ENCODE results near the gene CFC1.
"Not testable (repeated sequence)": the region's sequence is repeated elsewhere in the genome, so short reads cannot be mapped to it uniquely, and the experiment has no call there.

Gene CFC1

DNA sequence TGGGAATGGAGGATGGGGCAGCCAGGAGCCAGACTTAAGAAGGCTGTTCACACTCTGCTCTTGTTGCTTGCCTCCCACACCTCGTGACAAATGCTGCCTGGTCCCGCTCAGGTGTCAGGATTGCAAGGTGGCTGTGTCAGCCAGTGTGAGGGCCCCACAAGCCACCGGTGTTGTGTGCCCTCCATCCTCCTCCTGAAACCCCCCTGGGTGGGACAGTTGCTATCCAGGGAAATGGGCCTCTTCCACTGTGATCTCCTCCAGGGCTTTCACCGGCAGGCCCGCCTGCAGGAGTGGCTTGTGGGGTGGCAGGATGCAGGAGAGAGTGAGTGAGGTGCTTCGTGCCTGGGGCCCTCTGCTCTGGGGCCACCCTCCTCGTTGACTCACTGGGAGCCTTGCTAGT is 16.4 kb downstream of the CFC1 start:
- not testable (repeated sequence) for DNase-seq

DNA sequence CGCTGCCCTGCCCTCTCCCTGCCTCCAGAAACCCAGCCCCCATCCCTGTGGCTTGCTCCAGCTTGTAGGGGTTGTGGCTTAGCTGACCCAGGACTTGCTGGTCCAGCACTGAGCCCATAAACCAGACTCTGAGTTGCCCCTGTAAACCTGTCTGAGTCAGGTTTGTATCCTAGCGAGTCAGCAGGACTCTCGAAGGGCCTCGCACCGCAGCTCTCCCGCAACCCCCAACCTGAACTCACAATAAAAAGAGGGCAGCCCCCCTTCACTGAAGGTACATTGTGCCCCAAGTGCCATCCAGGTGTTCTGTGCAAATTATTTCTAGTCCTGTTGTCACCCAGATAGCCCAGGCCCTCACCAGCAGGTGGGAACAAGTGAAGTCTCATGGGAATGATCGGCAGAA is 17.9 kb downstream of the CFC1 start:
- not testable (repeated sequence) for DNase-seq

DNA sequence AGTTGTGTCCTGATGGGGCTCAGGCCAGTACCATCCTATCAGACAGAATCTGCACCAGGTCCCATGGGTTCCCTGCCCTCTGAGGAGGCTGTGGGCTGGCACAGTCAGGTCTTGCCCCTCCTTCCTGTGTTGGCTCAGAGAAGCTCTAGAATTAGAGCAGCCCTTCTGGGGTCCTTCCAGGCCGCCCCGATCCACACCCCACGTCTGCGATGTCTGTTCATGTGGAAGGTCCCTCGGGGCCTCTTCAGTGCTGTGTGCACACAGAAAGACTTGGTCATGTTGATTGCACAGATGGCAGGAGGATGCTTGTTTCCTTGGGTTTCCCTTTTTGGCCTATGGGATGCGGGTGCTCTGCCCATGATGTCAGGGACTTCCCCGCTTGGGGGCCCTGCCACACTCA is 20.3 kb downstream of the CFC1 start:
- DNase-seq = not testable (repeated sequence)

DNA sequence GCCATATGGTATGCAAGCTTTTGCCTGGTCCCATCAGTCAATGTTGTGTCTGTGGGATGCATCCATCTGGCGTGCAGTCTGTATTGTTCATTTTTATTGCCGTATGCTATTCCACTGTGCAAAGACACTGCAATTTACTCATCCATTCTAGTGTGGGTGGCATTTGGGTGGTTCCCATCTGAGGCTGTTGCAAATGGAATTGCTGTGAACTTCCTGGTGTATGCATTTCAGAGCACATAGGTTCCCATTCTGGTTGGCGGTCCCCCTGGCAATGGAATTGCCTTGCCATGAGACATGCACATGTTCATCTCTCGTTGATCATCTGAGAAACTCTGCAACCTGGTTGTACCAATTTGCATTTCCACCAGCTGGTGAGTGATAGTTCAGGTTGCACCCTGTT is 21.8 kb downstream of the CFC1 start:
- DNase-seq = not testable (repeated sequence)

DNA sequence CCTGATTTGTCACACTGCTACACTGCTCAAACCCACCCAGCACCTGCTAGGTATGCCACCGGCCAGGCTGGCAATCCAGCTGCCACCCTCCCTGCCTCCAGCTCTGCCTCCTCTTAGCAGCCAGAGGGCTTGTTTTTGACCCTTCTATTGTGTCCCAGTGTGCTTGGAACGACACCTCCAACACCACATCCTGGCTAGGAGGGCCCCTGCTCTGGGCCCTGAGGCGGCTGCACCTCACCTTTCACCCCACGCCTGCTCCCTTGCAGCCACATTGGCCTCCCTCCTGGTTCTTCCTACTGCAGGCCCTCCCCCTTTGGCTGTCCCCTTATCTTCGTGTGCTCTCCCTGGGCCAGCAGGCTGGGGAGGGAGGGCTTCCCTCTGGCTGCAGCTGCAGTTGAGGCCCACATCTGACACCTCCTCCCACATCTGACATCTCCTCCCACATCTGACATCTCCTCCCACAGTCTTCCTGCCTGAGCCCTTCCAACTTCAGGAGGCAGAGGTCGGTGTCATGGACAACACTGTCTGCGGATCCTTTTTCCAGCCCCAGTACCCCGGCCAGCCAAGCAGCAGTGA is 23.1 kb downstream of the CFC1 start:
- not testable (repeated sequence) for DNase-seq

DNA sequence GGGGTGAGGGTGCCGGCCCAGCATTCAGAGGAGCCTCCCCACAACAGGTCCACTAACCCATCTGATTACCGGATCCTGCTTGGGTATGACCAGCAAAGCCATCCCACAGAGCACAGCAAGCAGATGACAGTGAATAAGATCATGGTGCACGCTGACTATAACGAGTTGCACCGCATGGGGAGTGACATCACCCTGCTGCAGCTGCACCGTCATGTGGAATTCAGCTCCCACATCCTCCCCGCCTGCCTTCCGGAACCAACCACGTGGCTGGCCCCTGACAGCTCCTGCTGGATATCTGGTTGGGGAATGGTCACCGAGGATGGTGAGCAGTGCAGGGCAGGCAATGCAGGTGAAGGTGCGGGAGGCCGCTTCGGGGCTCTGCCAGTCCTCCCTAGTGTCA is 25.1 kb downstream of the CFC1 start:
- not testable (repeated sequence) for DNase-seq

DNA sequence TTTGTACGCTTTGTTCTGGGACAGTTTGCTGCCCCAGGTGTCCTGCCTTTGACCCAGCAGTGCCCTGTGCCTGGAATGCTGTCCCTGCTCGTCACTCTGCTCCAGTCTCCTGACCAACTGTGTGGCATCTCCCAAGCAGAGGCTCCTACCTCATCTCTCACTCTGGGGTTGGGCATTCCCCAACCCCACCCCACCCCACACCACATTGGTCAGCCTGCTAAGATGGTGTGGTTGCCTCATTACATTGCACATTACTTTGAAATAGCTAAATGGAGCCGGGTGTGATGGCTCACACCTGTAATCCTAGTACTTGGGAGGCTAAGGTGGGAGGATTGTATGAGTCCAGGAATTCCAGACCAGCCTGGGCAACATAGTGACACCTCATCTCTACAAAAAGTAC is 27.4 kb downstream of the CFC1 start:
- not testable (repeated sequence) for DNase-seq

DNA sequence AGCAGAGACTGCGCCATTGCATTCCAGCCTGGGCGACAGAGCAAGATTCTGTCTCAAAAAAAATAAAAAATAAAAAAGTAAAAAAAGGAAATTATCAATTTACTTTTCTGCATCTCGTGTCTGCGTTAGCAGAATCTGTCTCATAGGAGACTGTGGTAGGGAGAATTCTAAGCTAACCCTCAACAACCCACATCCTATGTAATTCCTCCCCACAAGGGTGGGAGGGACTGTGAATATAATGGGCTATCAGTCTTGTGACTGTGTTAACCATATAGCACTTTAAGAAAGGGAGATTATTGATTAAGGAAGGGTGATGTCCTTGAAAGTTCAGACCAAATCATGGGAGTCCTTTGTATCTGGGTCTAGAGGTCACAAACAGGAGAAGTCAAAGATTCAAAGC is 33.2 kb downstream of the CFC1 start:
- not testable (repeated sequence) for DNase-seq

DNA sequence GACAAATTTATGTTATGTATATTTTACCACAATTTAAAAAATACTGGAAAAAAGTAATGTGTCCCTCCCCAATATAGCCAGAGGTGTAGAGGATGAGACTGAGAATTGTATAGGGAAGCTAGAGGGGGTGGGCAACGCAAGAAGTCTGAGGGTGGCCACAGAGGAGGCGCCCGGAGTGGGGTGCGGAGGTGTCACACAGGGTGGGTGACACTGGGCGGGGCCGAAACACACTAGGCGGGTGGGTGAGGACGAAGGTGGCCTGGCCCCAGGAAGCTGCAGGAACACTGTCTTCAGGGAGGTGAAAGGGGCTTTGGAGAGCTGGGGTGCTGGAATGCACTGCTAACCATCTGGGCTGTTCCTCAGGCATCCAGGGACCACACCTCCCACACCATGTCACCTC is 42.9 kb downstream of the CFC1 start:
- not testable (repeated sequence) for DNase-seq

DNA sequence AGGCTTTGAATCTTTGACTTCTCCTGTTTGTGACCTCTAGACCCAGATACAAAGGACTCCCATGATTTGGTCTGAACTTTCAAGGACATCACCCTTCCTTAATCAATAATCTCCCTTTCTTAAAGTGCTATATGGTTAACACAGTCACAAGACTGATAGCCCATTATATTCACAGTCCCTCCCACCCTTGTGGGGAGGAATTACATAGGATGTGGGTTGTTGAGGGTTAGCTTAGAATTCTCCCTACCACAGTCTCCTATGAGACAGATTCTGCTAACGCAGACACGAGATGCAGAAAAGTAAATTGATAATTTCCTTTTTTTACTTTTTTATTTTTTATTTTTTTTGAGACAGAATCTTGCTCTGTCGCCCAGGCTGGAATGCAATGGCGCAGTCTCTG is 45.2 kb downstream of the CFC1 start:
- not testable (repeated sequence) for DNase-seq

DNA sequence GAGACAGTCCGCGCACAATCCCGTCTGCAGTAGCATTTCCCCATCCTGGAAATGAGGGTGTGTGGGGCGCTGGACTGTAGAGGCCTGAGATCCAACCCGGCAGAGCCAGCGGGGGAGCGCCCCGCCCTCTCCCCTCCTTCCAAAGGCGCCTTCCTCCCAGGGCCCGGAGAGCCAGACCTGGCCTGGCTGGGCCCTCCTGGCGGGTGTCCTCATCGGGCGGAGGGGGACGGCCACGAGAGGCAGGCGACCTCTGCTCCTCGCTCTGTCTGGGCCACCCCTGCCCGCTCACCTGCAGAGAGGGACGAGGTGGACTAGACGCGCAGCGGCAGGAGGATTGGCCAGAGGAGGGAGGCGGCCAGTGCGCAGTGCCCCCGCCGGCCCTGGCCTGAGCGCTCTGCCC is 49.9 kb downstream of the CFC1 start:
- not testable (repeated sequence) for DNase-seq

DNA sequence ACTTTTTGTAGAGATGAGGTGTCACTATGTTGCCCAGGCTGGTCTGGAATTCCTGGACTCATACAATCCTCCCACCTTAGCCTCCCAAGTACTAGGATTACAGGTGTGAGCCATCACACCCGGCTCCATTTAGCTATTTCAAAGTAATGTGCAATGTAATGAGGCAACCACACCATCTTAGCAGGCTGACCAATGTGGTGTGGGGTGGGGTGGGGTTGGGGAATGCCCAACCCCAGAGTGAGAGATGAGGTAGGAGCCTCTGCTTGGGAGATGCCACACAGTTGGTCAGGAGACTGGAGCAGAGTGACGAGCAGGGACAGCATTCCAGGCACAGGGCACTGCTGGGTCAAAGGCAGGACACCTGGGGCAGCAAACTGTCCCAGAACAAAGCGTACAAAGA is 51.0 kb downstream of the CFC1 start:
- DNase-seq = not testable (repeated sequence)

DNA sequence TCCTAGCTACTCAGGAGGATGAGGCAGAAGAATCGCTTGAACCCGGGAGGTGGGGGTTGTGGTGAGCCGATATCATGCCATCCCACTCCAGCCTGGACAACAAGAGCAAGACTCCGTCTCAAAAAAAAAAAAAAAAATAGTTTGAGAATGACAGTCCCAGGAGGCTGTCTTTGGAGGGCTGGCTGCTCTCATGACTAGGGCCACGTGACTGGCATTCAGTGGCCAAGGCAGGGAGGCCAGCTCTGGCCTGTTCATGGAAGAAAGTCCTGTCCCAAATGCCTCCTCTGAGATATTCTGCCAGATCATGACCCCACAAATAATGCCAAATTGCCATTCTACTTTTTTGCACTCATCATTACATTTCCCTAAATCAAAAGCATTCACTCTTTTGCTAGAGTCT is 54.4 kb downstream of the CFC1 start:
- not testable (repeated sequence) for DNase-seq

DNA sequence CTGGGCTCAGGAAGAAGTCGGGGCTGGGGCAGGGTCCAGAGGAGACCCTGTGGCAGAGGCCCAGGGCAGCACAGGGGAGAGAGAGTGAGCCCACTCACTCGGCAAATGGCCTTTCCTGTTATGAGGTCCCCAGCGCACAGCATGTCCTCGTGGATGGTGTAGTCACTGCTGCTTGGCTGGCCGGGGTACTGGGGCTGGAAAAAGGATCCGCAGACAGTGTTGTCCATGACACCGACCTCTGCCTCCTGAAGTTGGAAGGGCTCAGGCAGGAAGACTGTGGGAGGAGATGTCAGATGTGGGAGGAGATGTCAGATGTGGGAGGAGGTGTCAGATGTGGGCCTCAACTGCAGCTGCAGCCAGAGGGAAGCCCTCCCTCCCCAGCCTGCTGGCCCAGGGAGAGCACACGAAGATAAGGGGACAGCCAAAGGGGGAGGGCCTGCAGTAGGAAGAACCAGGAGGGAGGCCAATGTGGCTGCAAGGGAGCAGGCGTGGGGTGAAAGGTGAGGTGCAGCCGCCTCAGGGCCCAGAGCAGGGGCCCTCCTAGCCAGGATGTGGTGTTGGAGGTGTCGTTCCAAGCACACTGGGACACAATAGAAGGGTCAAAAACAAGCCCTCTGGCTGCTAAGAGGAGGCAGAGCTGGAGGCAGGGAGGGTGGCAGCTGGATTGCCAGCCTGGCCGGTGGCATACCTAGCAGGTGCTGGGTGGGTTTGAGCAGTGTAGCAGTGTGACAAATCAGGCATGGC is 55.4 kb downstream of the CFC1 start:
- DNase-seq = not testable (repeated sequence)

DNA sequence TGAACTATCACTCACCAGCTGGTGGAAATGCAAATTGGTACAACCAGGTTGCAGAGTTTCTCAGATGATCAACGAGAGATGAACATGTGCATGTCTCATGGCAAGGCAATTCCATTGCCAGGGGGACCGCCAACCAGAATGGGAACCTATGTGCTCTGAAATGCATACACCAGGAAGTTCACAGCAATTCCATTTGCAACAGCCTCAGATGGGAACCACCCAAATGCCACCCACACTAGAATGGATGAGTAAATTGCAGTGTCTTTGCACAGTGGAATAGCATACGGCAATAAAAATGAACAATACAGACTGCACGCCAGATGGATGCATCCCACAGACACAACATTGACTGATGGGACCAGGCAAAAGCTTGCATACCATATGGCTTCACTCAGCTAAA is 56.6 kb downstream of the CFC1 start:
- not testable (repeated sequence) for DNase-seq
